ENCODE data around the gene AUNIP.
"Not testable (repeated sequence)": the region's sequence is repeated elsewhere in the genome, so short reads cannot be mapped to it uniquely, and the experiment has no call there.

AUNIP gene

GRCh38 chr1:25848531-25848930 lies 10.7 kb downstream of the AUNIP start:
- Histone ChIP-seq H3K27ac (no peak overlapping the region), H3K27me3 (ENCODE audit: insufficient read depth, low read depth, severe bottlenecking) (no peaks in the 10 kb centered on the region), H3K4me3 (ENCODE audit: low read depth, low read length) (no peak overlapping the region), H3K36me3 (no peaks in the 10 kb centered on the region; the same call in 1 of the 2 replicates), H3K9me3 (ENCODE audit: severe bottlenecking) (no peaks in the 10 kb centered on the region)
- no peak for TF ChIP-seq CTCF (IDR thresholded peaks at IDR 0.05; ENCODE audit: low read depth, low read length)
- no peak for DNase-seq

- no peaks in the 10 kb centered on the region for H3K27me3 ChIP-seq (ENCODE audit: insufficient read depth, low read depth, severe bottlenecking)
- DNase-seq = no peak
- no peak overlapping the region for H3K27ac ChIP-seq
- TF ChIP-seq CTCF (IDR thresholded peaks at IDR 0.05; ENCODE audit: low read depth, low read length) = no peak
- H3K9me3 ChIP-seq (ENCODE audit: severe bottlenecking) = no peaks in the 10 kb centered on the region
- no peak overlapping the region for H3K4me3 ChIP-seq (ENCODE audit: low read depth, low read length)
- H3K36me3 ChIP-seq = no peaks in the 10 kb centered on the region
These were observed 11.3 kb downstream of the AUNIP start for GRCh38 chr1:25847929-25848328.

GRCh38 chr1:25845664-25846063 lies 13.6 kb downstream of the AUNIP start:
- no peak overlapping the region for H3K27ac ChIP-seq
- no peak overlapping the region for H3K4me3 ChIP-seq (ENCODE audit: low read depth, low read length)
- no peaks in the 10 kb centered on the region for H3K27me3 ChIP-seq (ENCODE audit: insufficient read depth, low read depth, severe bottlenecking)
- no peak for TF ChIP-seq CTCF (IDR thresholded peaks at IDR 0.05; ENCODE audit: low read depth, low read length)
- DNase-seq = no peak
- no peaks in the 10 kb centered on the region for H3K36me3 ChIP-seq
- no peaks in the 10 kb centered on the region for H3K9me3 ChIP-seq (ENCODE audit: severe bottlenecking)

GRCh38 chr1:25844536-25845337 lies 14.5 kb downstream of the AUNIP start:
- no peak overlapping the region for H3K4me3 ChIP-seq (ENCODE audit: low read depth, low read length)
- H3K36me3 ChIP-seq = no peaks in the 10 kb centered on the region
- DNase-seq = no peak
- no peaks in the 10 kb centered on the region for H3K27me3 ChIP-seq (ENCODE audit: insufficient read depth, low read depth, severe bottlenecking)
- no peak for TF ChIP-seq CTCF (IDR thresholded peaks at IDR 0.05; ENCODE audit: low read depth, low read length)
- no peaks in the 10 kb centered on the region for H3K9me3 ChIP-seq (ENCODE audit: severe bottlenecking)
- no peak overlapping the region for H3K27ac ChIP-seq

- no peak for TF ChIP-seq CTCF (IDR thresholded peaks at IDR 0.05; ENCODE audit: low read depth, low read length)
- DNase-seq = no peak
- Histone ChIP-seq H3K36me3 (no peaks in the 10 kb centered on the region), H3K4me3 (ENCODE audit: low read depth, low read length) (no peak overlapping the region), H3K27me3 (ENCODE audit: insufficient read depth, low read depth, severe bottlenecking) (no peaks in the 10 kb centered on the region), H3K27ac (no peak overlapping the region), H3K9me3 (ENCODE audit: severe bottlenecking) (no peaks in the 10 kb centered on the region)
These were observed 15.8 kb downstream of the AUNIP start for GRCh38 chr1:25843483-25843882.

GRCh38 chr1:25839808-25840207 lies 19.4 kb downstream of the AUNIP start:
- H3K36me3 ChIP-seq = peaks cover 20% of the 10 kb centered on the region
- H3K27ac ChIP-seq = not testable (repeated sequence)

More at GRCh38 chr1:25839808-25840207, 19.4 kb downstream of the AUNIP start:
- not testable (repeated sequence) for DNase-seq; H3K9me3 ChIP-seq (ENCODE audit: severe bottlenecking); H3K27me3 ChIP-seq (ENCODE audit: insufficient read depth, low read depth, severe bottlenecking); H3K4me3 ChIP-seq (ENCODE audit: low read depth, low read length)
